ENCODE results near the gene TSPAN14.

DNA sequence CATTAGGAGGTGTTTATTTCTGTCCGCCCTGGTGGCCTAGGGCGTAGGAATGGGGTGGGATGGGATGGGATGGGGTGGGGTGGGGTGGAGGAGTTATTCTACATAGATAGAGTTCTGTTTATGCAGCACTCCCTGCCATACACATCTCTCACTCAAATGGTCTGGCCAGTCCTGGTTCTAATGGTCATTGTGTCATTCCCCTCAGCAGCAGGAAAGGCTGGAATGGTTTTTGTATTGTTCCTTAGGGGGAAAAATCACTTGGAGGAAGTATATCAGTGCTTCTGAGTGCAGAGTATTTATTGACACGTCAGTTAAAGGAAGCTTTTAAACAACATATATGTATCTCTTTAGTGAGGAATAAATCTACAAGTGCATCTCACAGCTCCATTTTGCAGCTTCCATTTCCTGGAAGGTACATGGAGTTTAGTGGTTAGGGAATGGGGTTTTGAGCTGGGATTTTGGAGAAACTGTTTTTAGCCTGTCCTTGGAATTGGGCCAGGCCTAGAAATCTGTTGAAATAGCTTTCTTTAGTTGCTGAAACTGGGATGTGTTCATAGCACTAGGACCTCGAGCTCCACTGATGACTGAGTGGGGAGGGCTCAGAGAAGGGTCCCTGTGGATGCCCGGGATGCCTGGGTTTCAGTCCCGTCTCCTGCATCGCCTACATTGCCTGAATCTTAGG is 8.3 kb downstream of the TSPAN14 start:
- TF ChIP-seq, protein P1, sequence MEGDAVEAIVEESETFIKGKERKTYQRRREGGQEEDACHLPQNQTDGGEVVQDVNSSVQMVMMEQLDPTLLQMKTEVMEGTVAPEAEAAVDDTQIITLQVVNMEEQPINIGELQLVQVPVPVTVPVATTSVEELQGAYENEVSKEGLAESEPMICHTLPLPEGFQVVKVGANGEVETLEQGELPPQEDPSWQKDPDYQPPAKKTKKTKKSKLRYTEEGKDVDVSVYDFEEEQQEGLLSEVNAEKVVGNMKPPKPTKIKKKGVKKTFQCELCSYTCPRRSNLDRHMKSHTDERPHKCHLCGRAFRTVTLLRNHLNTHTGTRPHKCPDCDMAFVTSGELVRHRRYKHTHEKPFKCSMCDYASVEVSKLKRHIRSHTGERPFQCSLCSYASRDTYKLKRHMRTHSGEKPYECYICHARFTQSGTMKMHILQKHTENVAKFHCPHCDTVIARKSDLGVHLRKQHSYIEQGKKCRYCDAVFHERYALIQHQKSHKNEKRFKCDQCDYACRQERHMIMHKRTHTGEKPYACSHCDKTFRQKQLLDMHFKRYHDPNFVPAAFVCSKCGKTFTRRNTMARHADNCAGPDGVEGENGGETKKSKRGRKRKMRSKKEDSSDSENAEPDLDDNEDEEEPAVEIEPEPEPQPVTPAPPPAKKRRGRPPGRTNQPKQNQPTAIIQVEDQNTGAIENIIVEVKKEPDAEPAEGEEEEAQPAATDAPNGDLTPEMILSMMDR (IDR thresholded peaks at IDR 0.05), result no peak
- TF ChIP-seq POLR2A (IDR thresholded peaks at IDR 0.05) (peak in 1 of 2 donors; percentile 8), EP300 (IDR thresholded peaks at IDR 0.05) (peak in 1 of 2 donors; percentile 61)
